AG04450 (cell line): ENCODE results near the gene PFDN1. TPM values are rescaled to one million over a fixed set of nuclear protein-coding genes. Genes with fewer than 3 reads are reported as not detected.

Experiments used
- CTCF ChIA-PET: fragments of 300-600, 350-600 bp; formaldehyde crosslinking; extraction: SDS; loops from one replicate; lab custom pipeline; 2022; ENCODE audit warnings: antibody characterized with exemption, inconsistent platforms; lab: Charles Lee
- POLR2A ChIA-PET: fragments of 350-600 bp; formaldehyde crosslinking; extraction: SDS; loops from one replicate; lab custom pipeline; 2021; ENCODE audit warnings: antibody characterized with exemption, inconsistent platforms; lab: Yijun Ruan, JAX
- DNase-seq: peaks from one replicate; pipeline ENCODE4 v3.0.0-alpha.2; 2011; ENCODE audit warnings: low read depth, low spot score
- H3K27ac ChIP-seq: one replicate; pipeline ENCODE4 v1.5.1; 2012; ENCODE audit warnings: low read depth, low read length, control low read depth
- H3K27me3 ChIP-seq: one replicate; pipeline ENCODE4 v1.6.0; 2012; ENCODE audit warnings: low read length; ENCODE audit not compliant: control insufficient read depth, insufficient read depth
- H3K4me3 ChIP-seq: 2 replicates; pipeline ENCODE4 v1.5.1; 2011; ENCODE audit warnings: mild to moderate bottlenecking, low read depth, low read length, control low read depth
- H3K9me3 ChIP-seq: 2 replicates; pipeline ENCODE4 v1.5.1; 2012; ENCODE audit warnings: low read length; ENCODE audit not compliant: control insufficient read depth, insufficient read depth
- polyA plus RNA-seq: library from polyadenylated mRNA; depleted of rRNA; stranded (reverse); fragments of >200 nt; gene quantifications from 2 replicates; pipeline ENCODE4 v1.2.3, GENCODE V29; 2011
- TF ChIP-seq, protein P1 (sequence below): IDR thresholded peaks from 2 replicates; pipeline ENCODE4 v1.5.1; 2011; ENCODE audit warnings: low read depth, low read length, control low read depth, inconsistent platforms

The PFDN1 gene
- polyA plus RNA-seq, 1 experiment: 112 TPM

DNA sequence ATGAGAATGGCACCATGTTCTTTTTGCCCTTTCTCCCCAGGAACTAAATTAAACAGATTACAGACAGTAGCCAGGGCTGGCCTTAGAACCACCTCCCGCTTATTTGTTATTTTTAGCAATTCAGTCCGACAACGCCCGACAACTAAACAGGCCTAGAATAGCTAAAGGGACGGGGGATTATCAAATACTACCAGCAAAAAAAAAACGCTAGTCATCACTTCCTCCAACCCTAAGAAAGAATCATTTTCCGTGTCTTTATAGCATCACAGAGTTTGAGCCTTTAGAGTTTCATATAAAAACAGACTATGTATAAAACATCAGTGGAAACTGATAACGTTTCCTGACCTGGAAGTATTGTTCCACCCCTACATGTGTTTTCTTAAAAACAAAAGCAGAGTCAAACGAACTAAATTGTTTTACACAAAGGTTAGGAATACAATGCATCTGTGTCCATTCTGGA is 35.3 kb downstream of the PFDN1 start:
- DNase-seq: no peak
- Histone ChIP-seq H3K4me3 (no peak overlapping the region), H3K27me3 (no peaks in the 10 kb centered on the region), H3K27ac (no peak overlapping the region), H3K9me3 (no peaks in the 10 kb centered on the region)
- TF ChIP-seq, protein P1, sequence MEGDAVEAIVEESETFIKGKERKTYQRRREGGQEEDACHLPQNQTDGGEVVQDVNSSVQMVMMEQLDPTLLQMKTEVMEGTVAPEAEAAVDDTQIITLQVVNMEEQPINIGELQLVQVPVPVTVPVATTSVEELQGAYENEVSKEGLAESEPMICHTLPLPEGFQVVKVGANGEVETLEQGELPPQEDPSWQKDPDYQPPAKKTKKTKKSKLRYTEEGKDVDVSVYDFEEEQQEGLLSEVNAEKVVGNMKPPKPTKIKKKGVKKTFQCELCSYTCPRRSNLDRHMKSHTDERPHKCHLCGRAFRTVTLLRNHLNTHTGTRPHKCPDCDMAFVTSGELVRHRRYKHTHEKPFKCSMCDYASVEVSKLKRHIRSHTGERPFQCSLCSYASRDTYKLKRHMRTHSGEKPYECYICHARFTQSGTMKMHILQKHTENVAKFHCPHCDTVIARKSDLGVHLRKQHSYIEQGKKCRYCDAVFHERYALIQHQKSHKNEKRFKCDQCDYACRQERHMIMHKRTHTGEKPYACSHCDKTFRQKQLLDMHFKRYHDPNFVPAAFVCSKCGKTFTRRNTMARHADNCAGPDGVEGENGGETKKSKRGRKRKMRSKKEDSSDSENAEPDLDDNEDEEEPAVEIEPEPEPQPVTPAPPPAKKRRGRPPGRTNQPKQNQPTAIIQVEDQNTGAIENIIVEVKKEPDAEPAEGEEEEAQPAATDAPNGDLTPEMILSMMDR: no peak
- CTCF ChIA-PET: interaction anchor here (1.5 to 3.2 kb wide), 3 partner anchors 78 to 106 kb away, joined by 3 to 16 read pairs (median 6); partner anchors contain the start of gene HBEGF
- POLR2A ChIA-PET: interaction anchor here (0.6 kb wide), 2 partner anchors 80 to 160 kb away, joined by 4 to 5 read pairs; no protein-coding TSS in a partner anchor

DNA sequence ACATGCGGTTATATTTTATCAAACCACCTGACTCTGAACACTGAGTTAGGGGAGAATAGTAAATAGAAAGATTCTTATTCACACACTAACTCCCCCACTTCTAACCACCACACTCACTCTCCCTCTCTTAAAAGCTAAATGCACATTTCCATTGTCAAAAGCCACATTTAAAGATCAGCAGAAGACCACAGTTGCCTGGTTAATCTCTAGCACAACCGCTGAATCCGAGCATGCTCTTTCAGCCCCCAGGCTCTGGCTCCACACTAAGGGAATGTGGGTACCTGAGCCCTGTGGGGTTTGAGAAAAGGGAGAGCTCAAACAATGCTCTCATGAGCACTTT is 35.7 kb downstream of the PFDN1 start:
- POLR2A ChIA-PET: interaction anchor here (0.6 kb wide), 2 partner anchors 80 to 160 kb away, joined by 4 to 5 read pairs; no protein-coding TSS in a partner anchor
- no peak for DNase-seq
- H3K27me3 ChIP-seq: no peaks in the 10 kb centered on the region
- H3K27ac ChIP-seq: no peak overlapping the region
- H3K9me3 ChIP-seq: no peaks in the 10 kb centered on the region
- no peak overlapping the region for H3K4me3 ChIP-seq
- TF ChIP-seq, protein P1: no peak
- CTCF ChIA-PET: interaction anchor here (1.5 to 3.2 kb wide), 3 partner anchors 78 to 106 kb away, joined by 3 to 16 read pairs (median 6); partner anchors contain the start of gene HBEGF

- CTCF ChIA-PET: interaction anchor here (1.5 to 3.2 kb wide), 3 partner anchors 79 to 107 kb away, joined by 3 to 16 read pairs (median 6); partner anchors contain the start of gene HBEGF
- no peak for DNase-seq
- H3K4me3 ChIP-seq: no peak overlapping the region
- no peak overlapping the region for H3K27ac ChIP-seq
- no peaks in the 10 kb centered on the region for H3K27me3 ChIP-seq
- TF ChIP-seq, protein P1: no peak
- H3K9me3 ChIP-seq: no peaks in the 10 kb centered on the region
- POLR2A ChIA-PET: interaction anchor here (0.6 kb wide), 1 partner anchor 159 kb away, joined by 4 read pairs; no protein-coding TSS in a partner anchor
These were observed 36.3 kb downstream of the PFDN1 start for GRCh38 chr5:140266471-140267200.

DNA sequence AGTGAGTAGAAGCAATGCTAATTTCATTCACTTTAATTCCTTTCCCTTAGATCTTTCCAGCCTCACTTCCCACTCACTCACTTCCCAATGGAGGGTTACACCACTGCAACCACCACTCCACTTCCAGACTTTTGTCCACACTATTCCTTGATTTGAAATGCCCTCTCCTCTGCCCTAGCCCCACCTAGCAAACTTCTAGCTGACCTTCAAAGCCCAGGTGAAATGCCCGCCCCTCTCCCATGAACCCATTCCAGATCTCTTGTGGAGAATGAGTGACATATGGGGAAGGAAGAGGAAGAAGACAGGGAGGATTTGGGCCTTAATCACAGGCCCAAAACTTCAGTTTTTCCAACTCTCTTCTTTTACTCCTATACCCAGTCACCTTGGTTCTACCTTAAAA is 37.1 kb downstream of the PFDN1 start:
- H3K4me3 ChIP-seq: no peak overlapping the region
- H3K27ac ChIP-seq: no peak overlapping the region
- TF ChIP-seq, protein P1: no peak
- no peaks in the 10 kb centered on the region for H3K9me3 ChIP-seq
- ChIA-PET CTCF (no interaction called here), POLR2A (no interaction called here)
- no peak for DNase-seq
- H3K27me3 ChIP-seq: no peaks in the 10 kb centered on the region

- no peaks in the 10 kb centered on the region for H3K27me3 ChIP-seq
- POLR2A ChIA-PET: no interaction called here
- no peak overlapping the region for H3K27ac ChIP-seq
- H3K9me3 ChIP-seq: no peaks in the 10 kb centered on the region
- TF ChIP-seq, protein P1: no peak
- no peak for DNase-seq
- CTCF ChIA-PET: interaction anchor here (0.6 to 8.2 kb wide), 5 partner anchors 10 to 116 kb away, joined by 3 to 98 read pairs (median 6); no protein-coding TSS in a partner anchor
- H3K4me3 ChIP-seq: no peak overlapping the region
These were observed 40.1 kb downstream of the PFDN1 start for GRCh38 chr5:140262839-140263238.
